OCI-LY3 (cell line): ENCODE results near the gene PLA2G2F.

Source experiments
- H2AFZ ChIP-seq: fragments of 200-600, 300-600 bp; shearing (Covaris generic); 2 replicates; pipeline ENCODE4 v1.6.0; 2014; ENCODE audit warnings: antibody characterized with exemption, low read depth, low read length
- H3K27ac ChIP-seq: fragments of 200-600, 300-600 bp; sonication (generic); 2 replicates; pipeline ENCODE4 v1.5.1; 2014; ENCODE audit warnings: mild to moderate bottlenecking, low read length, moderate library complexity, mixed read lengths
- H3K27me3 ChIP-seq: fragments of 200-600, 300-600 bp; sonication (generic); 2 replicates; pipeline ENCODE4 v1.6.1; 2014; ENCODE audit warnings: low read depth, low read length, mixed read lengths
- H3K36me3 ChIP-seq: fragments of 200-600, 300-600 bp; sonication (generic); replicated peaks from 2 replicates; pipeline ENCODE3; 2014; ENCODE audit warnings: low read depth, low read length, mixed read lengths
- H3K4me1 ChIP-seq: fragments of 300-600, 200-600 bp; sonication (generic); 2 replicates; pipeline ENCODE4 v1.6.1; 2014; ENCODE audit warnings: low read length, mixed read lengths
- H3K4me2 ChIP-seq: fragments of 200-600, 300-600 bp; sonication (generic); 2 replicates; pipeline ENCODE4 v1.6.1; 2014; ENCODE audit warnings: low read length, mixed read lengths
- H3K4me3 ChIP-seq: fragments of 300-600, 200-600 bp; sonication (generic); 2 replicates; pipeline ENCODE4 v1.5.1; 2014; ENCODE audit warnings: antibody characterized with exemption, mild to moderate bottlenecking, low read length, moderate library complexity
- H3K79me2 ChIP-seq: fragments of 300-600, 200-600 bp; shearing (Covaris generic); 2 replicates; pipeline ENCODE4 v1.6.1; 2014; ENCODE audit warnings: mild to moderate bottlenecking, low read length, mixed read lengths
- H3K9ac ChIP-seq: fragments of 300-600, 200-600 bp; shearing (Covaris generic); 2 replicates; pipeline ENCODE4 v1.6.0; 2014; ENCODE audit warnings: mild to moderate bottlenecking, low read length, moderate library complexity
- H3K9me3 ChIP-seq: fragments of 200-600, 300-600 bp; shearing (Covaris generic); 2 replicates; pipeline ENCODE4 v1.6.1; 2014; ENCODE audit warnings: low read length, mixed read lengths; ENCODE audit not compliant: insufficient read depth
- H4K20me1 ChIP-seq: fragments of 200-600, 300-600 bp; sonication (generic); 2 replicates; pipeline ENCODE4 v1.6.1; 2016; ENCODE audit warnings: low read length, mixed read lengths; ENCODE audit not compliant: insufficient read depth
- EZH2phosphoT487 ChIP-seq: fragments of 200-600 bp; shearing (Covaris generic); IDR thresholded peaks from 2 replicates; pipeline ENCODE4 v1.6.1; 2018; ENCODE audit warnings: antibody characterized with exemption, mixed run types, low read depth
- TF ChIP-seq, protein P1 (sequence below): fragments of 200-600, 300-600 bp; sonication (generic); IDR thresholded peaks from 2 replicates; pipeline ENCODE4 v1.5.1; 2014; ENCODE audit warnings: antibody characterized with exemption, low read length, low read depth

PLA2G2F gene

DNA sequence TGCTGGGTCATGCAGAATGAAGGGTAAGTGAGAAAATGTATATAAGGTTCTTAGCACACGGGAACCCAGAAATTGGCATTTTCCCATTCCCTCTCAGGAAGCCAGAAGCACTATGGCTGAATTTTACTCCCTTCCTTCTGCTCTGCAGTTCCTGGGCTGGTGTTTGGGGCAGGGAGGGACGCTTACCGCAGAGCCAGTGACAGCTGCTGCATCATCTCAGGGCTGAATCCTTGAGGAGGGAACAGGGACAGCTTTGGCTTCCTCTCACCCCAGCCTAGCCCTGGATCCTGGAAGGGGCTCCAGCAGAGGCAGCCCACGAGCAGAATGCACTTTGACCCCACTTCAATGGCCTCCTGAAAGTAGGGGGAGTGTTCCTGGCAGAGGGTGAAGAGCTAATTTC, 31.8 kb upstream of the PLA2G2F start:
- Histone ChIP-seq H3K9me3 (no peaks in the 10 kb centered on the region), H2AFZ (no peak overlapping the region), H3K79me2 (no peaks in the 10 kb centered on the region), H3K4me2 (no peak overlapping the region), H3K4me3 (no peak overlapping the region), H3K27ac (no peak overlapping the region), H3K27me3 (no peaks in the 10 kb centered on the region), H3K36me3 (no peaks in the 10 kb centered on the region), H4K20me1 (no peaks in the 10 kb centered on the region), H3K4me1 (peaks cover 13% of the 10 kb centered on the region), H3K9ac (no peak overlapping the region)
- TF ChIP-seq, protein P1, sequence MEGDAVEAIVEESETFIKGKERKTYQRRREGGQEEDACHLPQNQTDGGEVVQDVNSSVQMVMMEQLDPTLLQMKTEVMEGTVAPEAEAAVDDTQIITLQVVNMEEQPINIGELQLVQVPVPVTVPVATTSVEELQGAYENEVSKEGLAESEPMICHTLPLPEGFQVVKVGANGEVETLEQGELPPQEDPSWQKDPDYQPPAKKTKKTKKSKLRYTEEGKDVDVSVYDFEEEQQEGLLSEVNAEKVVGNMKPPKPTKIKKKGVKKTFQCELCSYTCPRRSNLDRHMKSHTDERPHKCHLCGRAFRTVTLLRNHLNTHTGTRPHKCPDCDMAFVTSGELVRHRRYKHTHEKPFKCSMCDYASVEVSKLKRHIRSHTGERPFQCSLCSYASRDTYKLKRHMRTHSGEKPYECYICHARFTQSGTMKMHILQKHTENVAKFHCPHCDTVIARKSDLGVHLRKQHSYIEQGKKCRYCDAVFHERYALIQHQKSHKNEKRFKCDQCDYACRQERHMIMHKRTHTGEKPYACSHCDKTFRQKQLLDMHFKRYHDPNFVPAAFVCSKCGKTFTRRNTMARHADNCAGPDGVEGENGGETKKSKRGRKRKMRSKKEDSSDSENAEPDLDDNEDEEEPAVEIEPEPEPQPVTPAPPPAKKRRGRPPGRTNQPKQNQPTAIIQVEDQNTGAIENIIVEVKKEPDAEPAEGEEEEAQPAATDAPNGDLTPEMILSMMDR, result no peak
- TF ChIP-seq EZH2phosphoT487, result no peak

DNA sequence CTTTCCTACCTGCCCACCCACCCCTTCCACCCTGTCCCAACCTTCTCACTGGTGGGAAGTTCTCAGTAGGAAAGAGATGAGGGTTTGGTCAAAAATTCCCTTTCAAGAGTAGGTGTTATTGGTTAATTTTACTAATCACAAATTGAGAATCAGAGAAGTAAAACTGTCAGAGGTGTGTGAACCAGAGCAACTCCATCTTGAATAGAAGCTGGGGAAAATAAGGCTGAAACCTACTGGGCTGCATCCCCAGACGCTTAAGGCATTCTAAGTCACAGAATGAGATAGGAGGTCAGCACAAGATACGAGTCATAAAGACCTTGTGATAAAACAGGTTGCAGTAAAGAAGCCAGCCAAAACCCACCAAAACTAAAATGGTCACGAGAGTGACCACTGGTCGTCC, 31.3 kb upstream of the PLA2G2F start:
- H2AFZ ChIP-seq, result no peak overlapping the region
- no peaks in the 10 kb centered on the region for H3K79me2 ChIP-seq
- H3K9ac ChIP-seq, result no peak overlapping the region
- no peak overlapping the region for H3K4me3 ChIP-seq
- H3K27ac ChIP-seq, result no peak overlapping the region
- H3K9me3 ChIP-seq, result no peaks in the 10 kb centered on the region
- no peaks in the 10 kb centered on the region for H3K36me3 ChIP-seq
- TF ChIP-seq, protein P1, result no peak
- no peak for TF ChIP-seq EZH2phosphoT487
- H4K20me1 ChIP-seq, result no peaks in the 10 kb centered on the region
- H3K27me3 ChIP-seq, result no peaks in the 10 kb centered on the region
- H3K4me2 ChIP-seq, result no peak overlapping the region
- peaks cover 13% of the 10 kb centered on the region for H3K4me1 ChIP-seq

DNA sequence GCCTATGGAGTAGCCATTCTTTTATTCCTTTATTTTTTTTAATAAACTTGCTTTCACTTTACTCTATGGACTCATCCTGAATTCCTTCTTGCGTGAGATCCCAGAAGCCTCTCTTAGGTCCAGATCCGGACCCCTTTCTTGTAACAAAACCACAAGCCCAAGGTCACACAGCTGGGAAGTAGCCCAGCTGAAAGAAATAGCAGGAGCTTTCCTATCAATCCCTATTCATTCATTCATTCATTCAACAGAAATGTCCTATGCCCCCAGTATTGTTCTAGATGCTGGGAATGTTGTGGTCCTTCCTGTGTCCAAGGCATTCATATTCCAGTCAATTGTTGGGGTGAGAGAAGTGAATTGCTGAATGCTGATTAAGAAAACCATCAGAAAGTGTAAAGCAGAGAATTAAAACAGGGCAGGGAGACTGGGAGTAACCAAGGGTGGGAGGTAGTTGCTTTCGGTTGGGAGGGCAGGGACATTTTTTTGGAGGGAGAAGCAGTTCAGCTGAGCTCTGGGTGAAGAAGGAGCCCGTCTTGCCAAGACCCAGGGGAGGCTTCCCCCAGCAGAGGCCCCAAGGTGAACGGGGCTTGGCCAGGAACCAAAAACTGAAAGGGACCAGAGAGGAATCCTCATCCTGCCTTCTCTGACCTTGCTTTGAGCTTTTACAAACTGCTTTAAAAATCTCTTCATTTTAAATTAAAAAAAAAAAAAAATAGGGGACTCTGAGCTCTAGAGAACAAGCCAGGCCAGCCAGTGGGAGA, 30.6 kb upstream of the PLA2G2F start:
- Histone ChIP-seq H3K36me3 (no peaks in the 10 kb centered on the region), H4K20me1 (no peaks in the 10 kb centered on the region), H3K27me3 (no peaks in the 10 kb centered on the region), H3K4me2 (no peak overlapping the region), H3K79me2 (no peaks in the 10 kb centered on the region), H3K4me1 (peaks cover 13% of the 10 kb centered on the region), H2AFZ (no peak overlapping the region), H3K27ac (no peak overlapping the region), H3K9ac (no peak overlapping the region), H3K4me3 (no peak overlapping the region), H3K9me3 (no peaks in the 10 kb centered on the region)
- TF ChIP-seq EZH2phosphoT487, result no peak
- TF ChIP-seq, protein P1, result no peak

DNA sequence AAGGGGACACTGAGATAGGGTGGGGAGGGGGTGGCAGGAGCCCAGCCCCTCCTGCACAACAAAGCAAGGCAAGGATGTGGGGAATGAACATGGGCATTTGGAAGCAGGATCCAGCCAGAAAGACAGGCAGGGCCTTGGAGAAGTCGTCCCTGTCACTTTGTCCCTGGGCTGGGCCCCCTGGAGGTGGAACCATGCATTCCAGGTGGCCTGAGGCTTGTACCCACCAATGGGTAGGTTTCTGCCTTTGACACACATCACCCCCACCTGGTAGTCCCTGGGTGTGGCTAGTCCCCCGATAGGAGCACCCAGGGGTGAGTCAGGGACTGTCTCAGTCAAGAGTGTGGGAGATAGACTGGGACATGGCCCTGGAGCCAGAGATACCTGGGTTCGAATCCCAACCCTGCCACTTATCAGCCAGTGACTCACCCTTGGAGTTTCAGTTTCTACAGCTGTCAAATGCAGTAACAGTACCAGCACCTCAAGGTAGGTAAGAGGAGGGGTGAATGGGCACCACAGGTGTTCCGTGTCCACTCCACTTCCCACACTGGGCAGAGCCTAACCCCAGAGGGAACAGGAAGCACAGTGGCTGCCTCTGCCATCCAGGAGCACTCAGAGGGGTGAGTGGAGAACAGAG, 29.8 kb upstream of the PLA2G2F start:
- Histone ChIP-seq H3K79me2 (no peaks in the 10 kb centered on the region), H3K4me2 (no peak overlapping the region), H4K20me1 (no peaks in the 10 kb centered on the region), H3K9ac (no peak overlapping the region), H2AFZ (no peak overlapping the region), H3K9me3 (no peaks in the 10 kb centered on the region), H3K4me1 (peaks cover 13% of the 10 kb centered on the region), H3K27ac (no peak overlapping the region), H3K27me3 (no peaks in the 10 kb centered on the region), H3K36me3 (no peaks in the 10 kb centered on the region), H3K4me3 (no peak overlapping the region)
- TF ChIP-seq, protein P1, result no peak
- no peak for TF ChIP-seq EZH2phosphoT487
